Measurements from ENCODE around the gene SHTN1. TPM values are rescaled to one million over a fixed set of nuclear protein-coding genes. Genes with fewer than 3 reads are reported as not detected.

The SHTN1 gene
- total RNA-seq, 1 donor from 2014 or later = 106 TPM

- H3K4me3 Mint-ChIP-seq (ENCODE audit: unreplicated experiment) = no peak overlapping the region
Observed at GRCh38 chr10:116880716-116881482, 124.1 kb downstream of the SHTN1 start.

GRCh38 chr10:116879817-116880216, 125.2 kb downstream of the SHTN1 start:
- no peaks in the 10 kb centered on the region for H3K9me3 Mint-ChIP-seq (ENCODE audit: unreplicated experiment)
- H3K27me3 Mint-ChIP-seq (ENCODE audit: unreplicated experiment) = peaks cover 5% of the 10 kb centered on the region
- H3K4me3 Mint-ChIP-seq (ENCODE audit: unreplicated experiment) = no peak overlapping the region
- no peaks in the 10 kb centered on the region for H3K4me1 Mint-ChIP-seq (ENCODE audit: unreplicated experiment)
- no peak overlapping the region for H3K27ac Mint-ChIP-seq (ENCODE audit: unreplicated experiment)
- no peaks in the 10 kb centered on the region for H3K36me3 Mint-ChIP-seq (ENCODE audit: low read depth, unreplicated experiment)
- TF ChIP-seq CTCF (IDR thresholded peaks at IDR 0.05; ENCODE audit: unreplicated experiment) = no peak
- DNase-seq (ENCODE audit: low spot score) = no peak

More at GRCh38 chr10:116880716-116881482, 124.1 kb downstream of the SHTN1 start:
- Mint-ChIP-seq H3K9me3 (ENCODE audit: unreplicated experiment) (no peaks in the 10 kb centered on the region), H3K27ac (ENCODE audit: unreplicated experiment) (no peak overlapping the region), H3K27me3 (ENCODE audit: unreplicated experiment) (peaks cover 5% of the 10 kb centered on the region), H3K4me1 (ENCODE audit: unreplicated experiment) (no peaks in the 10 kb centered on the region), H3K36me3 (ENCODE audit: low read depth, unreplicated experiment) (no peaks in the 10 kb centered on the region)
- no peak for DNase-seq (ENCODE audit: low spot score)
- no peak for TF ChIP-seq CTCF (IDR thresholded peaks at IDR 0.05; ENCODE audit: unreplicated experiment)

GRCh38 chr10:116878123-116878522, 126.9 kb downstream of the SHTN1 start:
- Mint-ChIP-seq H3K27ac (ENCODE audit: unreplicated experiment) (no peak overlapping the region), H3K4me1 (ENCODE audit: unreplicated experiment) (no peaks in the 10 kb centered on the region), H3K27me3 (ENCODE audit: unreplicated experiment) (peaks cover 5% of the 10 kb centered on the region), H3K9me3 (ENCODE audit: unreplicated experiment) (no peaks in the 10 kb centered on the region), H3K36me3 (ENCODE audit: low read depth, unreplicated experiment) (no peaks in the 10 kb centered on the region), H3K4me3 (ENCODE audit: unreplicated experiment) (no peak overlapping the region)
- TF ChIP-seq CTCF (IDR thresholded peaks at IDR 0.05; ENCODE audit: unreplicated experiment) = no peak
- no peak for DNase-seq (ENCODE audit: low spot score)

GRCh38 chr10:116877391-116877790, 127.6 kb downstream of the SHTN1 start:
- TF ChIP-seq CTCF (IDR thresholded peaks at IDR 0.05; ENCODE audit: unreplicated experiment) = no peak
- Mint-ChIP-seq H3K27ac (ENCODE audit: unreplicated experiment) (no peak overlapping the region), H3K27me3 (ENCODE audit: unreplicated experiment) (peaks cover 5% of the 10 kb centered on the region), H3K9me3 (ENCODE audit: unreplicated experiment) (no peaks in the 10 kb centered on the region), H3K4me1 (ENCODE audit: unreplicated experiment) (no peaks in the 10 kb centered on the region), H3K4me3 (ENCODE audit: unreplicated experiment) (no peak overlapping the region), H3K36me3 (ENCODE audit: low read depth, unreplicated experiment) (peaks cover 2% of the 10 kb centered on the region)
- no peak for DNase-seq (ENCODE audit: low spot score)

- Mint-ChIP-seq H3K27me3 (ENCODE audit: unreplicated experiment) (peaks cover 3% of the 10 kb centered on the region), H3K9me3 (ENCODE audit: unreplicated experiment) (no peaks in the 10 kb centered on the region), H3K36me3 (ENCODE audit: low read depth, unreplicated experiment) (peaks cover 4% of the 10 kb centered on the region), H3K27ac (ENCODE audit: unreplicated experiment) (no peak overlapping the region), H3K4me3 (ENCODE audit: unreplicated experiment) (no peak overlapping the region), H3K4me1 (ENCODE audit: unreplicated experiment) (no peaks in the 10 kb centered on the region)
- no peak for TF ChIP-seq CTCF (IDR thresholded peaks at IDR 0.05; ENCODE audit: unreplicated experiment)
- DNase-seq (ENCODE audit: low spot score) = no peak
Observed at GRCh38 chr10:116875897-116876296, 129.1 kb downstream of the SHTN1 start.
